Uterus (tissue), 2 donors: ENCODE data around the gene DUSP18.

Experiments used
- CTCF ChIP-seq, 4 experiments: fragments of 200-600 bp in 2 of 4; fragments of 450-650 bp in 2 of 4; sonication (generic) in 2 of 4; IDR thresholded peaks; one replicate each; pipeline ENCODE4 v1.5.1; 2016 to 2019; ENCODE audit warnings: antibody characterized with exemption in 4 of 4, mild to moderate bottlenecking in 2 of 4, moderate library complexity in 1 of 4
- POLR2A ChIP-seq, 2 donors: fragments of 450-650 bp; IDR thresholded peaks; one replicate each; pipeline ENCODE4 v1.6.1; 2016; ENCODE audit warnings: antibody characterized with exemption in 2 of 2, mild to moderate bottlenecking in 1 of 2, moderate library complexity in 1 of 2

DNA sequence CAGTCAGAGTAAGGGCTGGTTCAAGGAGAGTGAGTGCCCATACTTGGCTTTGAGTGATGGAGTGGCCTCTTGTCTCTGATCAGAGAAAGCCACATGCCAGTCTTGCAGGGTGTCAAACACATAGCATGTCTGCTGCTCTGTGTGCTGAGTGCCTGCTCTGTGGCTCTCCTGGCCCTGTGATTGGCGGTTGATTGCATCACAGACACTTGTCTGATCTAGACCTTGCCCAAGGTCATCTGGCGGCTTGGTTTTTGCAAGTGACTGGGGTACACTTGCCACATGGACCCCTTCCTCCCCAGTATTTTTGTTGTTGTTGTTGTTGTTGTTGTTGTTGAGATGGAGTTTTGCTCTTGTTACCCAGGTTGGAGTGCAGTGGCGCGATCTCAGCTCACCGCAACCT is 37.3 kb upstream of the DUSP18 start:
- TF ChIP-seq CTCF (IDR thresholded peaks at IDR 0.05) (no peak), POLR2A (IDR thresholded peaks at IDR 0.05) (no peak)
